B cell (primary cell): ENCODE measurements around the gene LHFPL6. TPM values are rescaled to one million over a fixed set of nuclear protein-coding genes. Genes with fewer than 3 reads are reported as not detected.

ENCODE experiments used
- ATAC-seq: fragments of 200-7000 bp; cut with Tn5 transposase; one replicate; pipeline ENCODE4 v1.10.0; 2021; ENCODE audit warnings: low read depth, mild to moderate bottlenecking, moderate number of reproducible peaks, moderate library complexity
- CTCF ChIA-PET: fragments of 350-600 bp; sonication (Branson Sonifier 250); formaldehyde crosslinking; loops from one replicate; lab custom pipeline; 2021; ENCODE audit warnings: antibody characterized with exemption, inconsistent platforms; lab: Charles Lee
- POLR2A ChIA-PET: fragments of 350-600 bp; sonication (Branson Sonifier 250); formaldehyde crosslinking; loops from one replicate; lab custom pipeline; 2021; ENCODE audit warnings: antibody characterized with exemption; lab: Charles Lee
- DNase-seq: peaks from one replicate; pipeline ENCODE4 v3.0.0; 2013
- H2AFZ ChIP-seq: 2 replicates; pipeline ENCODE4 v1.6.1; 2012; ENCODE audit warnings: mild to moderate bottlenecking, low read depth, low read length; ENCODE audit not compliant: insufficient read depth, poor library complexity, severe bottlenecking
- H3K27ac ChIP-seq, 2 donors: 1 replicate in 1 of 2; 2 replicates in 1 of 2; pipeline ENCODE4 v1.5.1; 2012 to 2013; ENCODE audit warnings: low read length in 2 of 2, mild to moderate bottlenecking in 2 of 2, moderate library complexity in 1 of 2
- H3K27me3 ChIP-seq, 4 experiments: fragments of 200-600 bp in 1 of 4; sonication (generic) in 1 of 4; replicated peaks in 1 of 4; 1 replicate in 2 of 4; 2 replicates in 2 of 4; pipeline versions ENCODE4 v1.6.1 to v1.7.0; 2013 to 2016; ENCODE audit warnings: low read length in 3 of 4, mild to moderate bottlenecking in 2 of 4, mixed read lengths in 1 of 4, moderate library complexity in 1 of 4; ENCODE audit not compliant: insufficient read depth in 4 of 4, control insufficient read depth in 3 of 4; ENCODE audit errors: control extremely low read depth in 1 of 4
- H3K36me3 ChIP-seq, 2 experiments: replicated peaks in 1 of 2; 1 replicate in 1 of 2; 2 replicates in 1 of 2; pipeline versions ENCODE4 v1.6.1 to v1.7.1; 2013; ENCODE audit warnings: low read length in 1 of 2; ENCODE audit not compliant: insufficient read depth in 2 of 2, control insufficient read depth in 1 of 2; ENCODE audit errors: control extremely low read depth in 1 of 2, extremely low read depth in 1 of 2
- H3K4me1 ChIP-seq, 2 donors: fragments of 200-600 bp in 1 of 2; sonication (generic) in 1 of 2; 1 replicate in 1 of 2; 2 replicates in 1 of 2; pipeline versions ENCODE4 v1.5.1 to v1.6.1; 2013 to 2017; ENCODE audit warnings: low read length in 2 of 2; ENCODE audit not compliant: control insufficient read depth in 2 of 2, insufficient read depth in 2 of 2
- H3K4me2 ChIP-seq: replicated peaks from 2 replicates; pipeline ENCODE3; 2012; ENCODE audit warnings: mild to moderate bottlenecking, low read depth, low read length; ENCODE audit not compliant: poor library complexity, severe bottlenecking
- H3K4me3 ChIP-seq, 5 experiments: fragments of 200-600 bp in 1 of 5; sonication (generic) in 1 of 5; 1 replicate in 3 of 5; 2 replicates in 2 of 5; pipeline versions ENCODE4 v1.5.1 to v1.7.0; 2011 to 2016; ENCODE audit warnings: low read length in 4 of 5, mild to moderate bottlenecking in 4 of 5, low read depth in 2 of 5, control low read depth in 1 of 5, moderate library complexity in 1 of 5; ENCODE audit not compliant: insufficient read depth in 1 of 5; ENCODE audit errors: control extremely low read depth in 1 of 5, extremely low read depth in 1 of 5
- H3K79me2 ChIP-seq: fragments of 200-600 bp; sonication (generic); one replicate; pipeline ENCODE4 v1.6.0; 2016; ENCODE audit warnings: low read length; ENCODE audit not compliant: control insufficient read depth, insufficient read depth
- H3K9ac ChIP-seq: fragments of 200-600 bp; sonication (generic); 2 replicates; pipeline ENCODE4 v1.6.1; 2017; ENCODE audit warnings: mild to moderate bottlenecking, low read length, moderate library complexity
- H3K9me3 ChIP-seq, 3 donors: one replicate each; pipeline versions ENCODE4 v1.6.1 to v1.7.1; 2013; ENCODE audit warnings: low read length in 2 of 3; ENCODE audit not compliant: control insufficient read depth in 2 of 3, insufficient read depth in 1 of 3; ENCODE audit errors: control extremely low read depth in 1 of 3
- H4K20me1 ChIP-seq: 2 replicates; pipeline ENCODE4 v1.6.0; 2012; ENCODE audit warnings: mild to moderate bottlenecking, low read length; ENCODE audit not compliant: insufficient read depth, control insufficient read depth, poor library complexity, severe bottlenecking
- H3K27ac Mint-ChIP-seq: one replicate; pipeline ENCODE4 v1.8.0; 2021; ENCODE audit warnings: mixed read lengths
- H3K27me3 Mint-ChIP-seq: one replicate; pipeline ENCODE4 v1.8.0; 2021; ENCODE audit warnings: mixed read lengths
- H3K4me1 Mint-ChIP-seq: one replicate; pipeline ENCODE4 v1.8.0; 2021; ENCODE audit warnings: mixed read lengths
- H3K4me3 Mint-ChIP-seq: one replicate; pipeline ENCODE4 v1.8.0; 2021; ENCODE audit warnings: mixed read lengths
- H3K9me3 Mint-ChIP-seq: one replicate; pipeline ENCODE4 v1.8.0; 2022; ENCODE audit warnings: mixed read lengths; ENCODE audit not compliant: insufficient read depth
- CTCF ChIP-seq: fragments of 200-600 bp; IDR thresholded peaks from one replicate; pipeline ENCODE4 v1.8.0; 2022; ENCODE audit warnings: antibody characterized with exemption, mild to moderate bottlenecking
- EZH2 ChIP-seq: IDR thresholded peaks from 2 replicates; pipeline ENCODE4 v1.6.1; 2012; ENCODE audit warnings: borderline replicate concordance, low read depth, mild to moderate bottlenecking, moderate library complexity, low read length; ENCODE audit not compliant: insufficient read depth, poor library complexity, severe bottlenecking
- WGBS: methylation state at CpG from one replicate; pipeline ENCODE4 v1.1.5; 2013; ENCODE audit warnings: missing lambda C conversion rate; ENCODE audit not compliant: insufficient coverage; 5-methylcytosine and 5-hydroxymethylcytosine counted together
- intact Hi-C: fragments of 100-400 bp; cut with micrococcal nuclease; formaldehyde crosslinking; loops from one replicate; pipeline ENCODE4 v1.10.0; 2022
- polyA plus RNA-seq: library from polyadenylated mRNA; depleted of rRNA; stranded (reverse); fragments of >200 nt; gene quantifications from 2 replicates; pipeline ENCODE4 v1.2.3, GENCODE V29; 2012
- total RNA-seq, 2 donors: library from RNA; stranded (reverse); fragments of 120-200 nt in 1 of 2; gene quantifications; 1 replicate in 1 of 2; 2 replicates in 1 of 2; pipeline versions ENCODE4 v1.2.3 to v1.2.4, GENCODE V29; 2013 to 2022

Gene LHFPL6
- total and polyA plus RNA-seq, 2 donors (not counting 1 experiment from before 2014, with no cell fraction given): 0.01 TPM; not detected in 1

- ATAC-seq (no peak), DNase-seq (no peak)
- intact Hi-C loops: no loop called here
- no peaks in the 10 kb centered on the region for H3K27me3 Mint-ChIP-seq
- no CpG with 5 or more reads among the region's 1 CpG for WGBS
- ChIA-PET POLR2A (no interaction called here), CTCF (no interaction called here)
- no peak overlapping the region for H3K4me3 Mint-ChIP-seq
- Histone ChIP-seq H3K36me3 (no peaks in the 10 kb centered on the region), H3K4me2 (no peak overlapping the region), H3K79me2 (no peaks in the 10 kb centered on the region), H3K27ac (no peak overlapping the region), H3K4me1 (no peaks in the 10 kb centered on the region), H4K20me1 (no peaks in the 10 kb centered on the region), H2AFZ (no peak overlapping the region), H3K9ac (no peak overlapping the region), H3K27me3 (no peaks in the 10 kb centered on the region), H3K9me3 (no peaks in the 10 kb centered on the region), H3K4me3 (no peak overlapping the region)
- H3K27ac Mint-ChIP-seq: no peak overlapping the region
- no peak for TF ChIP-seq EZH2
- no peak for TF ChIP-seq CTCF
- no peaks in the 10 kb centered on the region for H3K4me1 Mint-ChIP-seq
- no peaks in the 10 kb centered on the region for H3K9me3 Mint-ChIP-seq
Measured at GRCh38 chr13:39567569-39567968, 35.4 kb downstream of the LHFPL6 start.

GRCh38 chr13:39566216-39566869 is 36.6 kb downstream of the LHFPL6 start:
- DNase-seq: no peak
- Histone ChIP-seq H2AFZ (no peak overlapping the region), H3K4me2 (no peak overlapping the region)

More at GRCh38 chr13:39566216-39566869, 36.6 kb downstream of the LHFPL6 start:
- Histone ChIP-seq H3K36me3 (no peaks in the 10 kb centered on the region), H3K27me3 (no peaks in the 10 kb centered on the region), H3K4me3 (no peak overlapping the region), H3K9ac (no peak overlapping the region), H4K20me1 (no peaks in the 10 kb centered on the region), H3K4me1 (no peaks in the 10 kb centered on the region), H3K27ac (no peak overlapping the region), H3K9me3 (no peaks in the 10 kb centered on the region), H3K79me2 (no peaks in the 10 kb centered on the region)
- H3K27ac Mint-ChIP-seq: no peak overlapping the region
- TF ChIP-seq CTCF (no peak), EZH2 (no peak)
- no peak overlapping the region for H3K4me3 Mint-ChIP-seq
- no peaks in the 10 kb centered on the region for H3K4me1 Mint-ChIP-seq
- no peaks in the 10 kb centered on the region for H3K9me3 Mint-ChIP-seq
- ATAC-seq: no peak
- 83% methylated on average over 5 of the region's 8 CpGs for WGBS
- H3K27me3 Mint-ChIP-seq: no peaks in the 10 kb centered on the region
- intact Hi-C loops: no loop called here
- CTCF ChIA-PET: no interaction called here
- POLR2A ChIA-PET: no interaction called here
